ENCODE results near the gene GATAD2B. TPM values are rescaled to one million over a fixed set of nuclear protein-coding genes. Genes with fewer than 3 reads are reported as not detected.

GATAD2B gene
- polyA plus RNA-seq, 1 donor from 2014 or later: 12.8 TPM

DNA sequence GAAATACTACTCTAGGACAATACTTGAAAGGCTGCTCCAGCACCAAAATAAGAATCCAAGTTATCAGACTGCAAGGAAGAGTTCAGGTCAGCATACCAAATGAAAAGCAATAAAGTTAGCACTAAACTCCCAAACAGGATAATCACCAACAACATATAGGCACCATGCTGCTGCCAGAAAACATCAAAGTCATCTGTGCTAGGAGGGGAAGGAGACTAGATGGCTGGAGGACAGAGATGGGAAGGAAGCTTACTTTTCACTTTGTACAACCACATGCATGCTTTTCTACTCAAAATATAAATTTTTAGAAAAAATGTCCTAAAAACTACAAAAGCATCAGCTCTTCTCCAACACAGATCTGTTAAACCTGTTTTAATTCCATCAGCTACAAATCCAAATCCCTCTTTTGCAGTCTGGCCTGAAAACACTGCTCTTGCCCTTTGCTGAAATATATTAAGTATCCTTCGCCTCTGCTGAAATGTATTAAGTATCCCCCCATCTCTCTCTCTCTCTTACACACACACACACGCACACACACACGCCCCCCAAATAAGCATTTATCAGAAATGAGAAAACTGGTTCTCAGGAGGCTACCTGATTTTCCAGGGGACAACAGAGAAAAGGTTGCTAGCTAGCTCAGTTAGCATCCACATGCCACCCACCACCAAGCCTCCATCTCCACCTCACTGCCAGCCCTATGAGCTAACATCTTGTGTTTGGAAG, 1.5 kb downstream of the GATAD2B start:
- H3F3A ChIP-seq (ENCODE audit: insufficient read depth, low read length, poor library complexity, severe bottlenecking): peaks cover 4% of the 10 kb centered on the region
- H3K27me3 ChIP-seq (ENCODE audit: insufficient read depth, low read depth, low read length): no peaks in the 10 kb centered on the region
- peak overlapping the region; percentile 93 for H3K27ac ChIP-seq (ENCODE audit: low read length)
- H2AFZ ChIP-seq (ENCODE audit: low read depth, low read length): no peak overlapping the region
- no peaks in the 10 kb centered on the region for H3K9me2 ChIP-seq (ENCODE audit: insufficient read depth, low read length)
- no peaks in the 10 kb centered on the region for H3K36me3 ChIP-seq (ENCODE audit: insufficient read depth, low read length)
- H3K79me2 ChIP-seq (replicated peaks; ENCODE audit: insufficient read depth, low read length): peaks cover 59% of the 10 kb centered on the region
- peaks cover 20% of the 10 kb centered on the region for H4K20me1 ChIP-seq (ENCODE audit: insufficient read depth)
- H3K4me3 ChIP-seq (ENCODE audit: low read length): peak overlapping the region; percentile 83
- TF ChIP-seq SMC3 (conservative IDR thresholded peaks at IDR 0.05; ENCODE audit: poor library complexity) (no peak), MXI1 (conservative IDR thresholded peaks at IDR 0.05; ENCODE audit: poor library complexity, severe bottlenecking) (peak; percentile 52)
- no peaks in the 10 kb centered on the region for H3K9me3 ChIP-seq (ENCODE audit: low read length)
- peak overlapping the region; percentile 92 for H3K4me2 ChIP-seq (ENCODE audit: low read length)
- H3K9ac ChIP-seq (ENCODE audit: low read length): peak overlapping the region; percentile 93

DNA sequence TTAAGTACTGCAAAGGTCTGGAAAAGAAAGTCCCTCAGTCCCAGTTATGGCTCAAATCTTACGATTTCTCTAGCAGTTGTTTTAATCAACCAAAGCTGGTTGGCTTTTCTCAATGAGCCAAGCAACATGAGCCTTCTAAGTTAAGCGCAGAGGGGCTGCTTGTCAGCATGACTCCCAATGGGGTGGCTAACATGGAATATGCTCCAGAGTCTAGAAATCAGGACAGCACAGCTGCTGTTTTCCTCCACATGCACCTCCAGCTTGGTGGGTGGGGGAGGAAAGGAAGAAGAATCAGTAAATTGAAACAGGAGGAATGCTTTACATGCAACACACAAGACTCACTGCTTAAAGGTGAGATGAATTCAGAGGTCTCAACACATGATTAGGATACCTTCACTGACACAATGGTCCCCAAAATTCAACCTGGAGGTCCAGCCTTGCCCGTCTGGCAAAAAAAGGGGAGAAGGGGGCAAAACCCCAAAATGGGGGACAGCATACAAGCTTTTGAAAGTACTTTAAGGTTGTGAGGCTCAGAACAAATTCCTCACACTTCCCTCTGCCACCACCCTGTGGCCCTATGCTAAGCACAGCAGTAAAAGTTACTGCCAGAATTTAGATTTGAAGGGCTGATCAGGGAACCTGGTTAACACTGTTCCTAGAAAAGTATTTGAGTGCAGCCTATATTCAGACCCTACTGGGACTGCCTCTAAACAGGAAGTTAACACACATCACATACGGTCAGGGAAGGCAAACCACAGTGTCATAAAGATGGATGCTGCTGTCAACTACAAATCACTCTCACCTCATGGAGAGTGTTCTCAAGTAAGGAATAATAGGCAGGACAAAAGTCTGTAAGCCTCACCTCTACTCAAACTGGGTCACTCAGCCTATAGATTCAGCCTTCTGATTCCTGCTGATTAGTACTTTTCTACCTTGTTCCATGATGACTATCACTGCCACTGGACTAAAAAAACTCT, 2.6 kb downstream of the GATAD2B start:
- H3K27me3 ChIP-seq (ENCODE audit: insufficient read depth, low read depth, low read length): no peaks in the 10 kb centered on the region
- peak overlapping the region; percentile 83 for H3K4me3 ChIP-seq (ENCODE audit: low read length)
- no peaks in the 10 kb centered on the region for H3K9me3 ChIP-seq (ENCODE audit: low read length)
- H3F3A ChIP-seq (ENCODE audit: insufficient read depth, low read length, poor library complexity, severe bottlenecking): peaks cover 4% of the 10 kb centered on the region
- H3K9me2 ChIP-seq (ENCODE audit: insufficient read depth, low read length): no peaks in the 10 kb centered on the region
- H3K36me3 ChIP-seq (ENCODE audit: insufficient read depth, low read length): no peaks in the 10 kb centered on the region
- no peak for TF ChIP-seq MXI1 (conservative IDR thresholded peaks at IDR 0.05; ENCODE audit: poor library complexity, severe bottlenecking)
- peak; percentile 18 for TF ChIP-seq RAD21 (conservative IDR thresholded peaks at IDR 0.05)
- peak; percentile 24 for TF ChIP-seq SMC3 (conservative IDR thresholded peaks at IDR 0.05; ENCODE audit: poor library complexity)
- peak; percentile 35 for TF ChIP-seq CTCF (IDR thresholded peaks at IDR 0.05; ENCODE audit: poor library complexity, severe bottlenecking)
- no peak overlapping the region for H3K27ac ChIP-seq (ENCODE audit: low read length)
- H3K79me2 ChIP-seq (replicated peaks; ENCODE audit: insufficient read depth, low read length): peaks cover 69% of the 10 kb centered on the region
- H2AFZ ChIP-seq (ENCODE audit: low read depth, low read length): no peak overlapping the region
- H4K20me1 ChIP-seq (ENCODE audit: insufficient read depth): peaks cover 20% of the 10 kb centered on the region
- H3K9ac ChIP-seq (ENCODE audit: low read length): peak overlapping the region; percentile 38
- peak overlapping the region; percentile 92 for H3K4me2 ChIP-seq (ENCODE audit: low read length)

DNA sequence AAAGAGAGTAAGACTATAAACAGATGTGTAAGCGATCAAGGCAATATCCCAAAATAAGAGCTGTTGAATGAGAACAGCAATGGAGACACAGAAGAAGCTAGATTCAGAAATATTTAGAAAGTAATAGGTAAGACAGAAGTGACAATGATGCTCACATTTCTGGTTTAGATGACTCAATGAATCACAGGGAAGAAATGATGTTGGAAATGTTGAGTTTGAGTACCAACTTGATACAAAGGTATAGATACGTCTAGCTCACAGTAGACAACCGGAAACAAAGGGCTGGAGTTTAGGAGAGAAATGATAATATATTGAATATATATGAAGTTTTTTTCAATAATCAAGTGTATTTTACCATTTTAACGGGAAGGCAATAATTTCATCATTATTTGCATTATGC, 6.5 kb downstream of the GATAD2B start:
- no peak overlapping the region for H2AFZ ChIP-seq (ENCODE audit: low read depth, low read length)
- H4K20me1 ChIP-seq (ENCODE audit: insufficient read depth): peaks cover 17% of the 10 kb centered on the region
- peaks cover 90% of the 10 kb centered on the region for H3K79me2 ChIP-seq (replicated peaks; ENCODE audit: insufficient read depth, low read length)
- TF ChIP-seq TAF1 (IDR thresholded peaks at IDR 0.05; ENCODE audit: low read depth) (no peak), EZH2 (IDR thresholded peaks at IDR 0.05; ENCODE audit: borderline replicate concordance, insufficient read depth, low read length, poor library complexity, severe bottlenecking) (no peak), RAD21 (conservative IDR thresholded peaks at IDR 0.05) (no peak), POLR2AphosphoS5 (IDR thresholded peaks at IDR 0.05) (no peak), EP300 (conservative IDR thresholded peaks at IDR 0.05; ENCODE audit: poor library complexity, severe bottlenecking) (no peak), CTCF (IDR thresholded peaks at IDR 0.05; ENCODE audit: poor library complexity, severe bottlenecking) (no peak), SMC3 (conservative IDR thresholded peaks at IDR 0.05; ENCODE audit: poor library complexity) (no peak), MXI1 (conservative IDR thresholded peaks at IDR 0.05; ENCODE audit: poor library complexity, severe bottlenecking) (no peak)
- TF ChIP-seq, protein P1, sequence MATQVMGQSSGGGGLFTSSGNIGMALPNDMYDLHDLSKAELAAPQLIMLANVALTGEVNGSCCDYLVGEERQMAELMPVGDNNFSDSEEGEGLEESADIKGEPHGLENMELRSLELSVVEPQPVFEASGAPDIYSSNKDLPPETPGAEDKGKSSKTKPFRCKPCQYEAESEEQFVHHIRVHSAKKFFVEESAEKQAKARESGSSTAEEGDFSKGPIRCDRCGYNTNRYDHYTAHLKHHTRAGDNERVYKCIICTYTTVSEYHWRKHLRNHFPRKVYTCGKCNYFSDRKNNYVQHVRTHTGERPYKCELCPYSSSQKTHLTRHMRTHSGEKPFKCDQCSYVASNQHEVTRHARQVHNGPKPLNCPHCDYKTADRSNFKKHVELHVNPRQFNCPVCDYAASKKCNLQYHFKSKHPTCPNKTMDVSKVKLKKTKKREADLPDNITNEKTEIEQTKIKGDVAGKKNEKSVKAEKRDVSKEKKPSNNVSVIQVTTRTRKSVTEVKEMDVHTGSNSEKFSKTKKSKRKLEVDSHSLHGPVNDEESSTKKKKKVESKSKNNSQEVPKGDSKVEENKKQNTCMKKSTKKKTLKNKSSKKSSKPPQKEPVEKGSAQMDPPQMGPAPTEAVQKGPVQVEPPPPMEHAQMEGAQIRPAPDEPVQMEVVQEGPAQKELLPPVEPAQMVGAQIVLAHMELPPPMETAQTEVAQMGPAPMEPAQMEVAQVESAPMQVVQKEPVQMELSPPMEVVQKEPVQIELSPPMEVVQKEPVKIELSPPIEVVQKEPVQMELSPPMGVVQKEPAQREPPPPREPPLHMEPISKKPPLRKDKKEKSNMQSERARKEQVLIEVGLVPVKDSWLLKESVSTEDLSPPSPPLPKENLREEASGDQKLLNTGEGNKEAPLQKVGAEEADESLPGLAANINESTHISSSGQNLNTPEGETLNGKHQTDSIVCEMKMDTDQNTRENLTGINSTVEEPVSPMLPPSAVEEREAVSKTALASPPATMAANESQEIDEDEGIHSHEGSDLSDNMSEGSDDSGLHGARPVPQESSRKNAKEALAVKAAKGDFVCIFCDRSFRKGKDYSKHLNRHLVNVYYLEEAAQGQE (IDR thresholded peaks at IDR 0.05; ENCODE audit: borderline replicate concordance): no peak
- no peaks in the 10 kb centered on the region for H3K9me2 ChIP-seq (ENCODE audit: insufficient read depth, low read length)
- no peak overlapping the region for H3K4me3 ChIP-seq (ENCODE audit: low read length)
- no peaks in the 10 kb centered on the region for H3K36me3 ChIP-seq (ENCODE audit: insufficient read depth, low read length)
- no peak overlapping the region for H3K4me2 ChIP-seq (ENCODE audit: low read length)
- no peaks in the 10 kb centered on the region for H3K27me3 ChIP-seq (ENCODE audit: insufficient read depth, low read depth, low read length)
- no peaks in the 10 kb centered on the region for H3F3A ChIP-seq (ENCODE audit: insufficient read depth, low read length, poor library complexity, severe bottlenecking)
- no peak overlapping the region for H3K9ac ChIP-seq (ENCODE audit: low read length)
- H3K9me3 ChIP-seq (ENCODE audit: low read length): no peaks in the 10 kb centered on the region
- H3K27ac ChIP-seq (ENCODE audit: low read length): no peak overlapping the region
